Measurements from ENCODE around the gene TNFSF9.

- no peak for TF ChIP-seq FOSL2 (IDR thresholded peaks at IDR 0.05; ENCODE audit: borderline replicate concordance, low read depth)
- no peak for TF ChIP-seq POLR2AphosphoS5 (IDR thresholded peaks at IDR 0.05; ENCODE audit: low read depth, low read length)
- TF ChIP-seq YY1 (IDR thresholded peaks at IDR 0.05; ENCODE audit: low read depth): no peak
- TF ChIP-seq, protein P1, sequence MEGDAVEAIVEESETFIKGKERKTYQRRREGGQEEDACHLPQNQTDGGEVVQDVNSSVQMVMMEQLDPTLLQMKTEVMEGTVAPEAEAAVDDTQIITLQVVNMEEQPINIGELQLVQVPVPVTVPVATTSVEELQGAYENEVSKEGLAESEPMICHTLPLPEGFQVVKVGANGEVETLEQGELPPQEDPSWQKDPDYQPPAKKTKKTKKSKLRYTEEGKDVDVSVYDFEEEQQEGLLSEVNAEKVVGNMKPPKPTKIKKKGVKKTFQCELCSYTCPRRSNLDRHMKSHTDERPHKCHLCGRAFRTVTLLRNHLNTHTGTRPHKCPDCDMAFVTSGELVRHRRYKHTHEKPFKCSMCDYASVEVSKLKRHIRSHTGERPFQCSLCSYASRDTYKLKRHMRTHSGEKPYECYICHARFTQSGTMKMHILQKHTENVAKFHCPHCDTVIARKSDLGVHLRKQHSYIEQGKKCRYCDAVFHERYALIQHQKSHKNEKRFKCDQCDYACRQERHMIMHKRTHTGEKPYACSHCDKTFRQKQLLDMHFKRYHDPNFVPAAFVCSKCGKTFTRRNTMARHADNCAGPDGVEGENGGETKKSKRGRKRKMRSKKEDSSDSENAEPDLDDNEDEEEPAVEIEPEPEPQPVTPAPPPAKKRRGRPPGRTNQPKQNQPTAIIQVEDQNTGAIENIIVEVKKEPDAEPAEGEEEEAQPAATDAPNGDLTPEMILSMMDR (IDR thresholded peaks at IDR 0.05): no peak
- no peak for TF ChIP-seq REST (IDR thresholded peaks at IDR 0.05; ENCODE audit: low read depth, low read length)
- no peak for TF ChIP-seq IRF3 (IDR thresholded peaks at IDR 0.05; ENCODE audit: low read depth, low read length)
- no peak for TF ChIP-seq TCF12 (IDR thresholded peaks at IDR 0.05)
- no peak for TF ChIP-seq MAX (IDR thresholded peaks at IDR 0.05; ENCODE audit: low read depth)
- TF ChIP-seq JUND (IDR thresholded peaks at IDR 0.05): no peak
- TF ChIP-seq, protein P2, sequence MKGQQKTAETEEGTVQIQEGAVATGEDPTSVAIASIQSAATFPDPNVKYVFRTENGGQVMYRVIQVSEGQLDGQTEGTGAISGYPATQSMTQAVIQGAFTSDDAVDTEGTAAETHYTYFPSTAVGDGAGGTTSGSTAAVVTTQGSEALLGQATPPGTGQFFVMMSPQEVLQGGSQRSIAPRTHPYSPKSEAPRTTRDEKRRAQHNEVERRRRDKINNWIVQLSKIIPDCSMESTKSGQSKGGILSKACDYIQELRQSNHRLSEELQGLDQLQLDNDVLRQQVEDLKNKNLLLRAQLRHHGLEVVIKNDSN (IDR thresholded peaks at IDR 0.05; ENCODE audit: borderline replicate concordance, low read depth): no peak
These were observed 533 bp downstream of the TNFSF9 start for GRCh38 chr19:6531163-6531955.

Data from SK-N-SH (cell line).